Naive thymus-derived CD4-positive, alpha-beta T cell (primary cell): Measurements from ENCODE around the gene OPA3. TPM values are rescaled to one million over a fixed set of nuclear protein-coding genes. Genes with fewer than 3 reads are reported as not detected.

Experiments
- ATAC-seq: fragments of 150-1000 bp; cut with Tn5 transposase; 2 replicates; pipeline ENCODE4 v1.10.0; 2021; ENCODE audit warnings: mild to moderate bottlenecking, moderate library complexity
- CTCF ChIA-PET: fragments of 350-600 bp; sonication (Branson Sonifier 250); formaldehyde crosslinking; loops from one replicate; lab custom pipeline; 2021; ENCODE audit warnings: antibody characterized with exemption; lab: Charles Lee
- POLR2A ChIA-PET: fragments of 350-600 bp; sonication (Branson Sonifier 250); formaldehyde crosslinking; loops from one replicate; lab custom pipeline; 2021; ENCODE audit warnings: antibody characterized with exemption, inconsistent platforms; lab: Charles Lee
- DNase-seq, 9 donors: peaks; one replicate each; pipeline versions ENCODE4 v3.0.0 to v3.0.0-alpha.2; 2020 to 2022; ENCODE audit warnings: mixed read lengths in 1 of 9
- H3K27ac ChIP-seq: one replicate; pipeline ENCODE4 v1.7.0; 2013; ENCODE audit warnings: mild to moderate bottlenecking, low read depth, low read length, moderate library complexity
- H3K27me3 ChIP-seq, 2 donors: one replicate each; pipeline ENCODE4 v1.7.0; 2013; ENCODE audit warnings: low read length in 2 of 2, mild to moderate bottlenecking in 2 of 2, moderate library complexity in 2 of 2; ENCODE audit not compliant: control insufficient read depth in 2 of 2, insufficient read depth in 2 of 2
- H3K36me3 ChIP-seq, 3 experiments: 1 replicate in 2 of 3; 2 replicates in 1 of 3; pipeline ENCODE4 v1.7.0; 2013; ENCODE audit warnings: low read length in 3 of 3, mild to moderate bottlenecking in 3 of 3, moderate library complexity in 1 of 3; ENCODE audit not compliant: insufficient read depth in 3 of 3, control insufficient read depth in 2 of 3
- H3K4me1 ChIP-seq, 2 donors: one replicate each; pipeline ENCODE4 v1.7.0; 2013; ENCODE audit warnings: low read length in 2 of 2, mild to moderate bottlenecking in 2 of 2, moderate library complexity in 1 of 2; ENCODE audit not compliant: control insufficient read depth in 2 of 2, insufficient read depth in 2 of 2
- H3K4me3 ChIP-seq: 2 replicates; pipeline ENCODE4 v1.7.0; 2013; ENCODE audit warnings: mild to moderate bottlenecking, low read length
- H3K9me3 ChIP-seq, 3 experiments: 1 replicate in 2 of 3; 2 replicates in 1 of 3; pipeline ENCODE4 v1.7.0; 2013; ENCODE audit warnings: low read length in 3 of 3; ENCODE audit not compliant: control insufficient read depth in 2 of 3
- H3K27ac Mint-ChIP-seq, 9 donors: one replicate each; pipeline ENCODE4 v1.8.0; 2020 to 2022; ENCODE audit warnings: mixed read lengths in 9 of 9, mild to moderate bottlenecking in 8 of 9, moderate library complexity in 5 of 9, inconsistent platforms in 2 of 9
- H3K27me3 Mint-ChIP-seq, 5 donors: one replicate each; pipeline ENCODE4 v1.8.0; 2021 to 2022; ENCODE audit warnings: mixed read lengths in 5 of 5, mild to moderate bottlenecking in 1 of 5
- H3K36me3 Mint-ChIP-seq, 5 donors: one replicate each; pipeline ENCODE4 v1.8.0; 2020 to 2022; ENCODE audit warnings: mixed read lengths in 5 of 5, mild to moderate bottlenecking in 3 of 5, inconsistent platforms in 1 of 5
- H3K4me1 Mint-ChIP-seq, 7 donors: one replicate each; pipeline ENCODE4 v1.8.0; 2020 to 2022; ENCODE audit warnings: mixed read lengths in 7 of 7, mild to moderate bottlenecking in 3 of 7, inconsistent platforms in 1 of 7
- H3K4me3 Mint-ChIP-seq, 10 donors: one replicate each; pipeline ENCODE4 v1.8.0; 2020 to 2022; ENCODE audit warnings: mild to moderate bottlenecking in 10 of 10, mixed read lengths in 10 of 10, moderate library complexity in 6 of 10, inconsistent platforms in 2 of 10
- H3K9me3 Mint-ChIP-seq, 11 donors: one replicate each; pipeline ENCODE4 v1.8.0; 2020 to 2022; ENCODE audit warnings: mixed read lengths in 11 of 11, mild to moderate bottlenecking in 4 of 11, inconsistent platforms in 1 of 11, moderate library complexity in 1 of 11
- intact Hi-C, 2 donors: fragments of 100-400 bp; cut with micrococcal nuclease; formaldehyde crosslinking; loops; one replicate each; pipeline ENCODE4 v1.15.1; 2023
- polyA plus RNA-seq, 2 donors: library from polyadenylated mRNA; unstranded; fragments of 300-500 nt; fragmentation: Illumina TruSeq; gene quantifications; one replicate each; pipeline ENCODE4 v1.2.3, GENCODE V29; 2021
- total RNA-seq, 6 experiments: library from RNA in 5 of 6; stranded (reverse) in 5 of 6; gene quantifications; 1 replicate in 5 of 6; 2 replicates in 1 of 6; pipeline ENCODE4 v1.2.3 and lab custom pipeline; 2021 to 2026

OPA3 gene
- total and polyA plus RNA-seq, 7 experiments from 2014 or later = 7.8 to 26.1 (median 9.1) TPM

- H3K36me3 Mint-ChIP-seq = peaks cover 0 to 13% (median 0%) of the 10 kb centered on the region in 5 donors
- peak overlapping the region; percentile 87 for H3K27ac ChIP-seq
- no peaks in the 10 kb centered on the region for H3K27me3 Mint-ChIP-seq
- ATAC-seq (no peak), DNase-seq (no peak)
- H3K4me1 Mint-ChIP-seq = peaks cover 45 to 71% (median 52%) of the 10 kb centered on the region in 7 donors
- no peaks in the 10 kb centered on the region for H3K27me3 ChIP-seq
- peak overlapping the region; percentile 66 to 96 (median 92) for H3K4me3 Mint-ChIP-seq
- H3K36me3 ChIP-seq = peaks cover 0 to 3% (median 0%) of the 10 kb centered on the region in 3 experiments
- CTCF ChIA-PET = interaction anchor here (1.2 kb wide), 1 partner anchor 11 kb away, joined by 4 read pairs; no protein-coding TSS in a partner anchor
- intact Hi-C loops = no loop called here
- POLR2A ChIA-PET = no interaction called here
- H3K4me1 ChIP-seq = peaks cover 26 to 39% of the 10 kb centered on the region in 2 donors
- H3K9me3 Mint-ChIP-seq = no peaks in the 10 kb centered on the region
- peak overlapping the region; percentile 18 to 91 (median 79) for H3K27ac Mint-ChIP-seq
- no peak overlapping the region for H3K4me3 ChIP-seq
- H3K9me3 ChIP-seq = no peaks in the 10 kb centered on the region
These were observed 74.9 kb downstream of the OPA3 start for GRCh38 chr19:45509692-45510015.

GRCh38 chr19:45508861-45509691 is 75.5 kb downstream of the OPA3 start:
- no peaks in the 10 kb centered on the region for H3K9me3 Mint-ChIP-seq
- Histone ChIP-seq H3K4me3 (peak overlapping the region; percentile 99), H3K27me3 (no peaks in the 10 kb centered on the region), H3K4me1 (peaks cover 20 to 33% of the 10 kb centered on the region in 2 donors), H3K27ac (peak overlapping the region; percentile 87), H3K36me3 (peaks cover 0 to 3% (median 0%) of the 10 kb centered on the region in 3 experiments), H3K9me3 (no peaks in the 10 kb centered on the region)
- peaks cover 43 to 65% (median 49%) of the 10 kb centered on the region in 7 donors for H3K4me1 Mint-ChIP-seq
- POLR2A ChIA-PET = interaction anchor here (0.8 to 0.9 kb wide), 2 partner anchors 40 to 137 kb away, joined by 3 read pairs; no protein-coding TSS in a partner anchor
- DNase-seq (peak in 1 of 9 donors; percentile 56), ATAC-seq (no peak)
- peak overlapping the region; percentile 89 to 97 (median 94) for H3K4me3 Mint-ChIP-seq
- no peaks in the 10 kb centered on the region for H3K27me3 Mint-ChIP-seq
- H3K27ac Mint-ChIP-seq = peak overlapping the region; percentile 80 to 98 (median 92)
- intact Hi-C loops = no loop called here
- CTCF ChIA-PET = interaction anchor here (1.2 kb wide), 1 partner anchor 10 kb away, joined by 4 read pairs; no protein-coding TSS in a partner anchor
- peaks cover 0 to 12% (median 0%) of the 10 kb centered on the region in 5 donors for H3K36me3 Mint-ChIP-seq

GRCh38 chr19:45508417-45508860 is 76.2 kb downstream of the OPA3 start:
- H3K4me3 Mint-ChIP-seq = peak overlapping the region; percentile 89 to 97 (median 94)
- no peaks in the 10 kb centered on the region for H3K9me3 Mint-ChIP-seq
- H3K27ac Mint-ChIP-seq = peak overlapping the region; percentile 36 to 98 (median 83)
- Histone ChIP-seq H3K9me3 (no peaks in the 10 kb centered on the region), H3K4me1 (peaks cover 14 to 28% of the 10 kb centered on the region in 2 donors), H3K36me3 (peaks cover 0 to 3% (median 0%) of the 10 kb centered on the region in 3 experiments), H3K4me3 (peak overlapping the region; percentile 99), H3K27ac (peak overlapping the region; percentile 87), H3K27me3 (no peaks in the 10 kb centered on the region)
- H3K36me3 Mint-ChIP-seq = peaks cover 0 to 8% (median 0%) of the 10 kb centered on the region in 5 donors
- no peaks in the 10 kb centered on the region for H3K27me3 Mint-ChIP-seq
- peak in 2 of 9 donors; percentile 55 to 56 for DNase-seq
- intact Hi-C loops = no loop called here
- peaks cover 38 to 63% (median 42%) of the 10 kb centered on the region in 7 donors for H3K4me1 Mint-ChIP-seq
- ATAC-seq = no peak
- ChIA-PET POLR2A (interaction anchor here (0.8 to 1.5 kb wide), 5 partner anchors 10 to 185 kb away, joined by 3 to 4 read pairs (median 3); partner anchors contain the start of genes PPM1N and QPCTL), CTCF (no interaction called here)

GRCh38 chr19:45507872-45508416 is 76.7 kb downstream of the OPA3 start:
- no peaks in the 10 kb centered on the region for H3K9me3 Mint-ChIP-seq
- DNase-seq (no peak), ATAC-seq (no peak)
- peaks cover 35 to 58% (median 38%) of the 10 kb centered on the region in 7 donors for H3K4me1 Mint-ChIP-seq
- Histone ChIP-seq H3K27ac (peak overlapping the region; percentile 87), H3K9me3 (no peaks in the 10 kb centered on the region), H3K36me3 (peaks cover 0 to 3% (median 0%) of the 10 kb centered on the region in 3 experiments), H3K27me3 (no peaks in the 10 kb centered on the region), H3K4me3 (peak overlapping the region; percentile 99), H3K4me1 (peaks cover 14 to 27% of the 10 kb centered on the region in 2 donors)
- peak overlapping the region; percentile 89 to 97 (median 94) for H3K4me3 Mint-ChIP-seq
- intact Hi-C loops = loop anchor here (1.0 to 2.0 kb wide), 11 partner anchors 15 to 329 kb away; partner anchors contain the start of genes BLOC1S3 (in 2 of the 2), TRAPPC6A (in 2 of the 2), FBXO46 (in 1 of the 2) and OPA3 (in 1 of the 2)
- peaks cover 0 to 8% (median 0%) of the 10 kb centered on the region in 5 donors for H3K36me3 Mint-ChIP-seq
- H3K27me3 Mint-ChIP-seq = no peaks in the 10 kb centered on the region
- ChIA-PET POLR2A (interaction anchor here (0.7 to 1.5 kb wide), 6 partner anchors 9 to 185 kb away, joined by 3 to 4 read pairs (median 3); partner anchors contain the start of genes PPM1N and QPCTL), CTCF (no interaction called here)
- peak overlapping the region in 8 of 9 donors; percentile 36 to 98 (median 83) for H3K27ac Mint-ChIP-seq

GRCh38 chr19:45506989-45507871 is 77.4 kb downstream of the OPA3 start, which contains the start of gene VASP:
TSS of gene VASP (plus strand) at chr19:45507479. CDS start at chr19:45507772, 293 bp downstream.
- DNase-seq (peak; percentile 75 to 95 (median 92)), ATAC-seq (peak; percentile 80)
- Histone ChIP-seq H3K27ac (peak within 1 kb of the TSS; percentile 87), H3K4me3 (peak within 1 kb of the TSS; percentile 99), H3K9me3 (no peaks in the 10 kb centered on the region), H3K36me3 (peaks cover 0 to 3% (median 0%) of the 10 kb centered on the region in 3 experiments), H3K4me1 (peaks cover 14 to 25% of the 10 kb centered on the region in 2 donors), H3K27me3 (no peaks in the 10 kb centered on the region)
- ChIA-PET CTCF (no interaction called here), POLR2A (interaction anchor here (0.7 to 1.5 kb wide), 4 partner anchors 9 to 186 kb away, joined by 3 to 4 read pairs (median 4); partner anchors contain the start of genes PPM1N and QPCTL)
- peak within 1 kb of the TSS; percentile 91 to 97 (median 94) for H3K4me3 Mint-ChIP-seq
- H3K27ac Mint-ChIP-seq = peak within 1 kb of the TSS; percentile 91 to 98 (median 97)
- no peaks in the 10 kb centered on the region for H3K27me3 Mint-ChIP-seq
- H3K9me3 Mint-ChIP-seq = no peaks in the 10 kb centered on the region
- H3K36me3 Mint-ChIP-seq = peaks cover 0 to 8% (median 0%) of the 10 kb centered on the region in 5 donors
- peaks cover 32 to 54% (median 34%) of the 10 kb centered on the region in 7 donors for H3K4me1 Mint-ChIP-seq
- intact Hi-C loops = loop anchor here (1.0 to 2.0 kb wide), 18 partner anchors 10 to 379 kb away; partner anchors contain the start of genes BLOC1S3 (in 2 of the 2), OPA3 (in 2 of the 2), QPCTL (in 2 of the 2) and RTN2 (in 2 of the 2)
